HG02588 (cell line): ENCODE data around the gene RAD21L1.

Experiments
- ATAC-seq: cut with Tn5 transposase; IDR thresholded peaks from one replicate; pipeline ENCODE4 v1.9.1; 2021; ENCODE audit warnings: mild to moderate bottlenecking, moderate library complexity; ENCODE audit not compliant: unreplicated experiment

The RAD21L1 gene

GRCh38 chr20:1225783-1226654, at the start of gene RAD21L1:
RAD21L1 (plus strand) TSS chr20:1226044; CDS start chr20:1228454, 2,410 bp downstream.
- ATAC-seq = no peak

- no peak for ATAC-seq
Observed at GRCh38 chr20:1177680-1178079, 48.2 kb upstream of the RAD21L1 start.

- ATAC-seq = no peak
Observed at GRCh38 chr20:1178103-1178502, 47.7 kb upstream of the RAD21L1 start.

GRCh38 chr20:1178623-1179022, 47.2 kb upstream of the RAD21L1 start:
- no peak for ATAC-seq

- ATAC-seq = no peak
Observed at GRCh38 chr20:1180949-1181348, 44.9 kb upstream of the RAD21L1 start.

- ATAC-seq = no peak
Observed at GRCh38 chr20:1182106-1182505, 43.7 kb upstream of the RAD21L1 start.

- no peak for ATAC-seq
Observed at GRCh38 chr20:1183153-1183552, 42.7 kb upstream of the RAD21L1 start.

- no peak for ATAC-seq
Observed at GRCh38 chr20:1184260-1184637, 41.6 kb upstream of the RAD21L1 start.

GRCh38 chr20:1184638-1185315, 41.1 kb upstream of the RAD21L1 start, which contains the start of gene TMEM74B:
TMEM74B (minus strand) TSS chr20:1184981; CDS start chr20:1183801, 1,180 bp downstream.
- no peak for ATAC-seq

- ATAC-seq = no peak
Observed at GRCh38 chr20:1185316-1185741, 40.5 kb upstream of the RAD21L1 start.

GRCh38 chr20:1185790-1186334, 40.0 kb upstream of the RAD21L1 start:
- no peak for ATAC-seq

- no peak for ATAC-seq
Observed at GRCh38 chr20:1186367-1186991, 39.4 kb upstream of the RAD21L1 start.

GRCh38 chr20:1187605-1188171, 38.2 kb upstream of the RAD21L1 start:
- no peak for ATAC-seq

- ATAC-seq = no peak
Observed at GRCh38 chr20:1188347-1188746, 37.5 kb upstream of the RAD21L1 start.

- ATAC-seq = no peak
Observed at GRCh38 chr20:1189827-1190226, 36.0 kb upstream of the RAD21L1 start.

- ATAC-seq = no peak
Observed at GRCh38 chr20:1190847-1191246, 35.0 kb upstream of the RAD21L1 start.

GRCh38 chr20:1191299-1191698, 34.5 kb upstream of the RAD21L1 start:
- no peak for ATAC-seq

- no peak for ATAC-seq
Observed at GRCh38 chr20:1195226-1195625, 30.6 kb upstream of the RAD21L1 start.

- ATAC-seq = no peak
Observed at GRCh38 chr20:1196634-1197033, 29.2 kb upstream of the RAD21L1 start.

GRCh38 chr20:1197801-1198200, 28.0 kb upstream of the RAD21L1 start:
- no peak for ATAC-seq

GRCh38 chr20:1198751-1199150, 27.1 kb upstream of the RAD21L1 start:
- ATAC-seq = no peak
